A549 (cell line): Measurements from ENCODE around the gene PRTFDC1.

Experiments used
- CHD2 ChIP-seq: fragments of 150-350 bp; IDR thresholded peaks from 2 replicates; pipeline ENCODE4 v1.6.1; 2014; ENCODE audit warnings: low read length; ENCODE audit not compliant: partially characterized antibody
- POLR2A ChIP-seq: IDR thresholded peaks from 2 replicates; pipeline ENCODE4 v1.6.1; 2012; ENCODE audit warnings: mild to moderate bottlenecking, low read length
- RAD21 ChIP-seq, 2 experiments: fragments of >200 bp in 1 of 2; sonication (Bioruptor Twin) in 1 of 2; formaldehyde crosslinking in 1 of 2; IDR thresholded peaks in 1 of 2; conservative IDR thresholded peaks in 1 of 2; 2 replicates in 1 of 2; 3 replicates in 1 of 2; pipeline ENCODE4 v1.6.1; 2012 to 2018; ENCODE audit warnings: inconsistent platforms in 1 of 2
- TF ChIP-seq, protein P1 (sequence below): IDR thresholded peaks from 2 replicates; pipeline ENCODE4 v1.6.1; 2012

DNA sequence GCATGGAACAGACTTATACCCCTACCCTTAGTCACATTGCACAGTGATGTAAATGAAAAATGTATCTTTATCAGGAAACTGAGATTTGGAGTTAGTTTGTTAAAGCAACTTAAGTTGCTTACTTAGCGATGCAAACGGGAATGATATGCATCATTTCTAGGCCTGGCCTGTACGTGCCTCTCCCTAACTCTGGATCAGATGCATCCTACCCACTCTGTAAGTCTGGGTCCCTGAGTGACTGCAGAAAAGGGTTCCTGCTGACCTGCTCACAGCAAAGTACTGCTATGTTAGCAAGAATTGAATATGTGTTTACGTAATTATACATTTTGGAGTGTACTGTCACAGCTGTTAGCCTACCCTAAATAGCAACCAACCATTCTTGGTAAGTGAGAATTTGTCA is 30.7 kb upstream of the PRTFDC1 start:
- TF ChIP-seq CHD2 (no peak), RAD21 (conservative IDR thresholded peaks at IDR 0.05 in 1 of 2, IDR thresholded peaks at IDR 0.05 in 1 of 2) (no peak), POLR2A (no peak)
- TF ChIP-seq, protein P1, sequence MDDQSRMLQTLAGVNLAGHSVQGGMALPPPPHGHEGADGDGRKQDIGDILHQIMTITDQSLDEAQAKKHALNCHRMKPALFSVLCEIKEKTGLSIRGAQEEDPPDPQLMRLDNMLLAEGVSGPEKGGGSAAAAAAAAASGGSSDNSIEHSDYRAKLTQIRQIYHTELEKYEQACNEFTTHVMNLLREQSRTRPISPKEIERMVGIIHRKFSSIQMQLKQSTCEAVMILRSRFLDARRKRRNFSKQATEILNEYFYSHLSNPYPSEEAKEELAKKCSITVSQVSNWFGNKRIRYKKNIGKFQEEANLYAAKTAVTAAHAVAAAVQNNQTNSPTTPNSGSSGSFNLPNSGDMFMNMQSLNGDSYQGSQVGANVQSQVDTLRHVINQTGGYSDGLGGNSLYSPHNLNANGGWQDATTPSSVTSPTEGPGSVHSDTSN: no peak
